ENCODE data around the gene OPCML.

OPCML gene

GRCh38 chr11:133522344-133522743 lies 10.0 kb downstream of the OPCML start:
- no peak overlapping the region for H3K4me3 ChIP-seq (replicated peaks; ENCODE audit: insufficient read depth, low read length)
- H3K27me3 ChIP-seq (ENCODE audit: insufficient read depth, poor library complexity, severe bottlenecking), result no peaks in the 10 kb centered on the region
- TF ChIP-seq GABPA (IDR thresholded peaks at IDR 0.05; ENCODE audit: low read depth), result no peak
- no peak for TF ChIP-seq REST (IDR thresholded peaks at IDR 0.05; ENCODE audit: insufficient replicate concordance, low read depth)
- TF ChIP-seq SPI1 (IDR thresholded peaks at IDR 0.05; ENCODE audit: borderline replicate concordance, low read depth), result no peak
- TF ChIP-seq, protein P1, sequence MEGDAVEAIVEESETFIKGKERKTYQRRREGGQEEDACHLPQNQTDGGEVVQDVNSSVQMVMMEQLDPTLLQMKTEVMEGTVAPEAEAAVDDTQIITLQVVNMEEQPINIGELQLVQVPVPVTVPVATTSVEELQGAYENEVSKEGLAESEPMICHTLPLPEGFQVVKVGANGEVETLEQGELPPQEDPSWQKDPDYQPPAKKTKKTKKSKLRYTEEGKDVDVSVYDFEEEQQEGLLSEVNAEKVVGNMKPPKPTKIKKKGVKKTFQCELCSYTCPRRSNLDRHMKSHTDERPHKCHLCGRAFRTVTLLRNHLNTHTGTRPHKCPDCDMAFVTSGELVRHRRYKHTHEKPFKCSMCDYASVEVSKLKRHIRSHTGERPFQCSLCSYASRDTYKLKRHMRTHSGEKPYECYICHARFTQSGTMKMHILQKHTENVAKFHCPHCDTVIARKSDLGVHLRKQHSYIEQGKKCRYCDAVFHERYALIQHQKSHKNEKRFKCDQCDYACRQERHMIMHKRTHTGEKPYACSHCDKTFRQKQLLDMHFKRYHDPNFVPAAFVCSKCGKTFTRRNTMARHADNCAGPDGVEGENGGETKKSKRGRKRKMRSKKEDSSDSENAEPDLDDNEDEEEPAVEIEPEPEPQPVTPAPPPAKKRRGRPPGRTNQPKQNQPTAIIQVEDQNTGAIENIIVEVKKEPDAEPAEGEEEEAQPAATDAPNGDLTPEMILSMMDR (IDR thresholded peaks at IDR 0.05; ENCODE audit: insufficient read depth, low read length), result no peak
- no peak for TF ChIP-seq POLR2AphosphoS5 (IDR thresholded peaks at IDR 0.05; ENCODE audit: low read depth)
- no peak for DNase-seq (ENCODE audit: low read depth in 1 of 2, low spot score in 1 of 2)
- no peak overlapping the region for H3K27ac ChIP-seq (replicated peaks)

DNA sequence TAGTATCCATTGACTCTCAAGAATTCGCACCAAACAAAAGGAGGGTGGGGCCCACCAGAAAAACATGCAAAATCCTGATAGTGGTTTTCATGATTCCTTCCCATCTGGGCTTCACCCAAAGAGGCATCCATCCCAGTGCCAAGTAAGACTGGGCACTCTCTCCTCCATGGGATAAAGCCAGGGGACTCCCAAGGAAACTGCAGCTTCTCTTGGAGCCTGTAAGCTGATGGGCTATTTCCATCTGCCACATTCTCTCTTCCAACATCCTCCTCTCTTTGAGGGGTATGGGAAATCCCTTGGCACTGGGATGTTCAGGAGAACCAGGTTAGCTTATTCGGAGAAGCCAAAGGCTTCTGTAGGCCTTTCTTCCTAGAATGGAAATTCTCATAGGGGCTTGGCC lies 10.8 kb downstream of the OPCML start:
- H3K4me3 ChIP-seq (replicated peaks; ENCODE audit: insufficient read depth, low read length), result no peak overlapping the region
- H3K27ac ChIP-seq (replicated peaks), result no peak overlapping the region
- no peaks in the 10 kb centered on the region for H3K27me3 ChIP-seq (ENCODE audit: insufficient read depth, poor library complexity, severe bottlenecking)
- no peak for TF ChIP-seq REST (IDR thresholded peaks at IDR 0.05; ENCODE audit: insufficient replicate concordance, low read depth)
- TF ChIP-seq, protein P1 (IDR thresholded peaks at IDR 0.05; ENCODE audit: insufficient read depth, low read length), result no peak
- no peak for TF ChIP-seq POLR2AphosphoS5 (IDR thresholded peaks at IDR 0.05; ENCODE audit: low read depth)
- no peak for TF ChIP-seq SPI1 (IDR thresholded peaks at IDR 0.05; ENCODE audit: borderline replicate concordance, low read depth)
- no peak for TF ChIP-seq GABPA (IDR thresholded peaks at IDR 0.05; ENCODE audit: low read depth)
- DNase-seq (ENCODE audit: low read depth in 1 of 2, low spot score in 1 of 2), result no peak

- TF ChIP-seq, protein P1 (IDR thresholded peaks at IDR 0.05; ENCODE audit: insufficient read depth, low read length), result no peak
- TF ChIP-seq REST (IDR thresholded peaks at IDR 0.05; ENCODE audit: insufficient replicate concordance, low read depth) (no peak), GABPA (IDR thresholded peaks at IDR 0.05; ENCODE audit: low read depth) (no peak), SPI1 (IDR thresholded peaks at IDR 0.05; ENCODE audit: borderline replicate concordance, low read depth) (no peak), POLR2AphosphoS5 (IDR thresholded peaks at IDR 0.05; ENCODE audit: low read depth) (no peak)
- no peak for DNase-seq (ENCODE audit: low read depth in 1 of 2, low spot score in 1 of 2)
- H3K4me3 ChIP-seq (replicated peaks; ENCODE audit: insufficient read depth, low read length), result no peak overlapping the region
- H3K27ac ChIP-seq (replicated peaks), result no peak overlapping the region
- no peaks in the 10 kb centered on the region for H3K27me3 ChIP-seq (ENCODE audit: insufficient read depth, poor library complexity, severe bottlenecking)
These were observed 11.6 kb downstream of the OPCML start for GRCh38 chr11:133520707-133521106.

All from HL-60 (cell line).